Naive thymus-derived CD4-positive, alpha-beta T cell (primary cell): ENCODE measurements around the gene POLR2J2. TPM values are rescaled to one million over a fixed set of nuclear protein-coding genes. Genes with fewer than 3 reads are reported as not detected.
"Not testable (repeated sequence)": the region's sequence is repeated elsewhere in the genome, so short reads cannot be mapped to it uniquely, and the experiment has no call there.

ENCODE experiments used
- ATAC-seq: fragments of 150-1000 bp; cut with Tn5 transposase; 2 replicates; pipeline ENCODE4 v1.10.0; 2021; ENCODE audit warnings: mild to moderate bottlenecking, moderate library complexity
- CTCF ChIA-PET: fragments of 350-600 bp; sonication (Branson Sonifier 250); formaldehyde crosslinking; loops from one replicate; lab custom pipeline; 2021; ENCODE audit warnings: antibody characterized with exemption; lab: Charles Lee
- POLR2A ChIA-PET: fragments of 350-600 bp; sonication (Branson Sonifier 250); formaldehyde crosslinking; loops from one replicate; lab custom pipeline; 2021; ENCODE audit warnings: antibody characterized with exemption, inconsistent platforms; lab: Charles Lee
- DNase-seq, 9 donors: peaks; one replicate each; pipeline versions ENCODE4 v3.0.0 to v3.0.0-alpha.2; 2020 to 2022; ENCODE audit warnings: mixed read lengths in 1 of 9
- H3K27ac ChIP-seq: one replicate; pipeline ENCODE4 v1.7.0; 2013; ENCODE audit warnings: mild to moderate bottlenecking, low read depth, low read length, moderate library complexity
- H3K27me3 ChIP-seq, 2 donors: one replicate each; pipeline ENCODE4 v1.7.0; 2013; ENCODE audit warnings: low read length in 2 of 2, mild to moderate bottlenecking in 2 of 2, moderate library complexity in 2 of 2; ENCODE audit not compliant: control insufficient read depth in 2 of 2, insufficient read depth in 2 of 2
- H3K36me3 ChIP-seq, 3 experiments: 1 replicate in 2 of 3; 2 replicates in 1 of 3; pipeline ENCODE4 v1.7.0; 2013; ENCODE audit warnings: low read length in 3 of 3, mild to moderate bottlenecking in 3 of 3, moderate library complexity in 1 of 3; ENCODE audit not compliant: insufficient read depth in 3 of 3, control insufficient read depth in 2 of 3
- H3K4me1 ChIP-seq, 2 donors: one replicate each; pipeline ENCODE4 v1.7.0; 2013; ENCODE audit warnings: low read length in 2 of 2, mild to moderate bottlenecking in 2 of 2, moderate library complexity in 1 of 2; ENCODE audit not compliant: control insufficient read depth in 2 of 2, insufficient read depth in 2 of 2
- H3K4me3 ChIP-seq: 2 replicates; pipeline ENCODE4 v1.7.0; 2013; ENCODE audit warnings: mild to moderate bottlenecking, low read length
- H3K9me3 ChIP-seq, 3 experiments: 1 replicate in 2 of 3; 2 replicates in 1 of 3; pipeline ENCODE4 v1.7.0; 2013; ENCODE audit warnings: low read length in 3 of 3; ENCODE audit not compliant: control insufficient read depth in 2 of 3
- H3K27ac Mint-ChIP-seq, 9 donors: one replicate each; pipeline ENCODE4 v1.8.0; 2020 to 2022; ENCODE audit warnings: mixed read lengths in 9 of 9, mild to moderate bottlenecking in 8 of 9, moderate library complexity in 5 of 9, inconsistent platforms in 2 of 9
- H3K27me3 Mint-ChIP-seq, 5 donors: one replicate each; pipeline ENCODE4 v1.8.0; 2021 to 2022; ENCODE audit warnings: mixed read lengths in 5 of 5, mild to moderate bottlenecking in 1 of 5
- H3K36me3 Mint-ChIP-seq, 5 donors: one replicate each; pipeline ENCODE4 v1.8.0; 2020 to 2022; ENCODE audit warnings: mixed read lengths in 5 of 5, mild to moderate bottlenecking in 3 of 5, inconsistent platforms in 1 of 5
- H3K4me1 Mint-ChIP-seq, 7 donors: one replicate each; pipeline ENCODE4 v1.8.0; 2020 to 2022; ENCODE audit warnings: mixed read lengths in 7 of 7, mild to moderate bottlenecking in 3 of 7, inconsistent platforms in 1 of 7
- H3K4me3 Mint-ChIP-seq, 10 donors: one replicate each; pipeline ENCODE4 v1.8.0; 2020 to 2022; ENCODE audit warnings: mild to moderate bottlenecking in 10 of 10, mixed read lengths in 10 of 10, moderate library complexity in 6 of 10, inconsistent platforms in 2 of 10
- H3K9me3 Mint-ChIP-seq, 11 donors: one replicate each; pipeline ENCODE4 v1.8.0; 2020 to 2022; ENCODE audit warnings: mixed read lengths in 11 of 11, mild to moderate bottlenecking in 4 of 11, inconsistent platforms in 1 of 11, moderate library complexity in 1 of 11
- intact Hi-C, 2 donors: fragments of 100-400 bp; cut with micrococcal nuclease; formaldehyde crosslinking; loops; one replicate each; pipeline ENCODE4 v1.15.1; 2023
- polyA plus RNA-seq, 2 donors: library from polyadenylated mRNA; unstranded; fragments of 300-500 nt; fragmentation: Illumina TruSeq; gene quantifications; one replicate each; pipeline ENCODE4 v1.2.3, GENCODE V29; 2021
- total RNA-seq, 6 experiments: library from RNA in 5 of 6; stranded (reverse) in 5 of 6; gene quantifications; 1 replicate in 5 of 6; 2 replicates in 1 of 6; pipeline ENCODE4 v1.2.3 and lab custom pipeline; 2021 to 2026

The POLR2J2 gene
- total and polyA plus RNA-seq, 7 experiments from 2014 or later: 3.9 to 48.2 (median 29.8) TPM

DNA sequence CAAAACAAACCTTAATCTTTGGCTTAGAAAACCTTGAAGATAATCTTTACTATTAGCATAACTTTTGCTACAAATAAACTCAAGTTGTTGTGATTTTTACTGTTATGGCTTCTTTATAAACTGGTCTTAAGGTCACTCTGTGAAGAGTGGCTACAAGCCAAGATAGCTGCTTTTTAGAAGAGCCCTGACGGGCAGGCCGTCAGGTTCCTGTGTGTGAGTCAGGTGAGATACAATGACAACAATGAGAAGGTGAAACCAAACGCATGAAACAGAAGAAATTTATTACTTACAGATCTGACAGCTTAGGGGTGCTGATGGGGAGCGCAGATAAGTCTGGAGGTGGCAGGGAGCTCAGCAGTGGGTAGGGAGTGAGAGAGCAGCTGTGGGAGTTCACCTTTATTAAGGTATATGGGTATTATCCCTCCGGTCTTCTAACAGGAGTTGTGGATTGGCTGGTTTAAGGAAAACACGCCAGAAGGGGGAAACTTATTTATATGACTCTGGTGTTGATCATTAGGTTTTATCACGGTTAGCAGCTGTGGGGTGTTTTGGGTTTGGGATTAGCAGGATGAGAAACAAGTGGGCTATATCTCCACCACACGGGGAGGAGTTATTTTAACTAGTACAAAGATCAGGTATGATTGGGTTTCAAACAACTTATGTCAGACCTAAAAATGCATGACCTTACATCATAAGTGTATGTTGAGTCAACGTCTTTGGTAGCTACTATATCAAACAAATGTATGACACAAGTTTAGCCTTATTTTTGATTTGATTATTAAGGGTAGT, 27.7 kb upstream of the POLR2J2 start:
- H3K9me3 ChIP-seq, H3K27ac ChIP-seq, H3K36me3 ChIP-seq, ATAC-seq, H3K4me3 Mint-ChIP-seq, POLR2A ChIA-PET, intact Hi-C loops, CTCF ChIA-PET, H3K27me3 ChIP-seq, H3K4me1 Mint-ChIP-seq, H3K36me3 Mint-ChIP-seq, DNase-seq, H3K27ac Mint-ChIP-seq, H3K4me3 ChIP-seq, H3K4me1 ChIP-seq, H3K9me3 Mint-ChIP-seq: not testable (repeated sequence)
- H3K27me3 Mint-ChIP-seq: peaks cover 0 to 29% (median 7%) of the 10 kb centered on the region in 5 donors

- H3K9me3 Mint-ChIP-seq, POLR2A ChIA-PET, H3K27ac Mint-ChIP-seq, H3K27ac ChIP-seq, H3K4me3 ChIP-seq, ATAC-seq, H3K27me3 ChIP-seq, DNase-seq, H3K4me3 Mint-ChIP-seq, H3K36me3 ChIP-seq, intact Hi-C loops, H3K9me3 ChIP-seq, H3K4me1 ChIP-seq, H3K36me3 Mint-ChIP-seq, CTCF ChIA-PET, H3K4me1 Mint-ChIP-seq: not testable (repeated sequence)
- H3K27me3 Mint-ChIP-seq: peaks cover 0 to 29% (median 7%) of the 10 kb centered on the region in 5 donors
Observed at GRCh38 chr7:102697642-102698512, 26.4 kb upstream of the POLR2J2 start.

DNA sequence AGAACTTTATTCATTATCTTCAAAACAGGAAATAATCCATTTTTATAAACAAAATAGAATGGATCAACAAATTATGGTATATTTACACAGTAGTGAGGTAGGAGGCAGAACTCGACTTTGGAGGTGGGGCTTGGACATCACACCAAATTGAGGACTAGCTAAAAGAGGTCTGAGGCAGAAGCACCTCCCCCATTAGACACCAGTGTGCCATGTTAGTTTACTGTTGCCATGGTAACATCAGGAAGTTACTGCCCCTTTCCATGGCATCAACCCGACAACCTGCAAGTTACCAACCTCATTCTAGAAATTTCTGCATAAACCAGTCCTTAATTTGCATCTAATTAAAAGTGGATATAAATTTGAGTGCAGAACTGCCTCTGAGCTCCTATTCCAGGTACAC, 24.5 kb upstream of the POLR2J2 start:
- H3K4me3 Mint-ChIP-seq, CTCF ChIA-PET, H3K27ac ChIP-seq, DNase-seq, H3K36me3 ChIP-seq, H3K27me3 ChIP-seq, H3K4me1 Mint-ChIP-seq, H3K4me3 ChIP-seq, H3K4me1 ChIP-seq, intact Hi-C loops, POLR2A ChIA-PET, ATAC-seq, H3K27ac Mint-ChIP-seq, H3K9me3 Mint-ChIP-seq, H3K9me3 ChIP-seq, H3K36me3 Mint-ChIP-seq: not testable (repeated sequence)
- H3K27me3 Mint-ChIP-seq: peaks cover 0 to 24% (median 6%) of the 10 kb centered on the region in 5 donors

DNA sequence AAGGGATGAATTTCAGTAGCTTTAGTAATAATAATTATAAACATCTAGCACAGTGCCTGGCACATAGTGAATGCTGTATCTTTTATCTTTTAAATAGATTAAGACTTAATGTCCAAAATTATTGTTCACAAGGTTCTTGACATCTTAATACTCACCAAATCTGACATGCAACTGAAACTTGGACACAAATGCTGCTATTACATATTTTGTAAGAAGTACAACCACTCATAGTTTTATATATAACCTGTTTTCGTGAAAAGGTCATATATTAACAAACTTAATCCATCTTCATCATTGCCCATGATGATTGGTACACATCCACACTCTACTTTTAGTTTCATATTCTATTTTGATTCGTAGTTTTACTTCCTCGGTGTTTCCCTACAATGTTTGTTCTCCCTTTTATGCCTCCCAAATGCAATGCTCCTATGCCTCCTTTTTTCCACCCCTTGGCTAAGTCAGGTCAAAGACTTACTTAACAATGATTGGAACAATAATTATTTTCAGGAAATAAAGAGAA, 23.6 kb upstream of the POLR2J2 start:
- H3K9me3 Mint-ChIP-seq, H3K27ac ChIP-seq, DNase-seq, H3K36me3 Mint-ChIP-seq, CTCF ChIA-PET, H3K9me3 ChIP-seq, intact Hi-C loops, H3K27ac Mint-ChIP-seq, ATAC-seq, H3K4me1 Mint-ChIP-seq, H3K36me3 ChIP-seq, H3K27me3 ChIP-seq, H3K4me3 Mint-ChIP-seq, H3K4me3 ChIP-seq, POLR2A ChIA-PET, H3K4me1 ChIP-seq: not testable (repeated sequence)
- peaks cover 0 to 19% (median 6%) of the 10 kb centered on the region in 5 donors for H3K27me3 Mint-ChIP-seq

GRCh38 chr7:102694008-102694407, 22.5 kb upstream of the POLR2J2 start:
- ATAC-seq, H3K27ac Mint-ChIP-seq, H3K4me3 ChIP-seq, H3K27ac ChIP-seq, H3K4me3 Mint-ChIP-seq, H3K9me3 Mint-ChIP-seq, DNase-seq, H3K4me1 ChIP-seq, H3K4me1 Mint-ChIP-seq, H3K9me3 ChIP-seq, H3K27me3 ChIP-seq, CTCF ChIA-PET, H3K36me3 ChIP-seq, POLR2A ChIA-PET, H3K27me3 Mint-ChIP-seq, intact Hi-C loops, H3K36me3 Mint-ChIP-seq: not testable (repeated sequence)

GRCh38 chr7:102690602-102691001, 19.1 kb upstream of the POLR2J2 start:
- H3K4me3 ChIP-seq, H3K36me3 ChIP-seq, H3K4me1 Mint-ChIP-seq, intact Hi-C loops, CTCF ChIA-PET, ATAC-seq, DNase-seq, H3K27me3 ChIP-seq, H3K36me3 Mint-ChIP-seq, POLR2A ChIA-PET, H3K27me3 Mint-ChIP-seq, H3K27ac Mint-ChIP-seq, H3K9me3 ChIP-seq, H3K4me1 ChIP-seq, H3K27ac ChIP-seq, H3K9me3 Mint-ChIP-seq: not testable (repeated sequence)
- peak overlapping the region in 2 of 10 donors; percentile 33 to 66 for H3K4me3 Mint-ChIP-seq
